GM12874 (cell line): Measurements from ENCODE around the gene HENMT1.

Experiments used
- TF ChIP-seq, protein P1 (sequence below): IDR thresholded peaks from 2 replicates; pipeline ENCODE4 v1.5.1; 2011; ENCODE audit warnings: low read depth, mild to moderate bottlenecking, control low read depth, low read length, moderate library complexity; ENCODE audit not compliant: insufficient read depth

Gene HENMT1

DNA sequence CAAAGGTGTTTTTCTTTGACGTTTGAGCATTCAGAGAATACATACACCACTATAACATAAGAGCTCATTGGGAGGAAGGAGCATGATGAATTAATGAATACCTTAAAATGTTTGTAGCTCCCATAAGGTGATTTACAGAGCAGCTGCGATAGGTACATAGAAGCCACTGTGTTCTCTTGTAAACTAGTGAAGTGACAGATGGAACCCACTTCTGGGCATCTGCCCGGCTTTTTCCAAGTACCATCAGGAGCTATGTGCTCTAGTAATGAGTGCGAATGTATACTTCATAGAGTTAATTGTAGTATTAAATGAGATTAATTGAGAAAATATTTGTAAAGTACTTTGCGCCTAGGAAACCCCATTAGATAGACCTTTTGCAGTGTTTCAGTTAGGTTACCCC lies 48.4 kb downstream of the HENMT1 start:
- TF ChIP-seq, protein P1, sequence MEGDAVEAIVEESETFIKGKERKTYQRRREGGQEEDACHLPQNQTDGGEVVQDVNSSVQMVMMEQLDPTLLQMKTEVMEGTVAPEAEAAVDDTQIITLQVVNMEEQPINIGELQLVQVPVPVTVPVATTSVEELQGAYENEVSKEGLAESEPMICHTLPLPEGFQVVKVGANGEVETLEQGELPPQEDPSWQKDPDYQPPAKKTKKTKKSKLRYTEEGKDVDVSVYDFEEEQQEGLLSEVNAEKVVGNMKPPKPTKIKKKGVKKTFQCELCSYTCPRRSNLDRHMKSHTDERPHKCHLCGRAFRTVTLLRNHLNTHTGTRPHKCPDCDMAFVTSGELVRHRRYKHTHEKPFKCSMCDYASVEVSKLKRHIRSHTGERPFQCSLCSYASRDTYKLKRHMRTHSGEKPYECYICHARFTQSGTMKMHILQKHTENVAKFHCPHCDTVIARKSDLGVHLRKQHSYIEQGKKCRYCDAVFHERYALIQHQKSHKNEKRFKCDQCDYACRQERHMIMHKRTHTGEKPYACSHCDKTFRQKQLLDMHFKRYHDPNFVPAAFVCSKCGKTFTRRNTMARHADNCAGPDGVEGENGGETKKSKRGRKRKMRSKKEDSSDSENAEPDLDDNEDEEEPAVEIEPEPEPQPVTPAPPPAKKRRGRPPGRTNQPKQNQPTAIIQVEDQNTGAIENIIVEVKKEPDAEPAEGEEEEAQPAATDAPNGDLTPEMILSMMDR: no peak

DNA sequence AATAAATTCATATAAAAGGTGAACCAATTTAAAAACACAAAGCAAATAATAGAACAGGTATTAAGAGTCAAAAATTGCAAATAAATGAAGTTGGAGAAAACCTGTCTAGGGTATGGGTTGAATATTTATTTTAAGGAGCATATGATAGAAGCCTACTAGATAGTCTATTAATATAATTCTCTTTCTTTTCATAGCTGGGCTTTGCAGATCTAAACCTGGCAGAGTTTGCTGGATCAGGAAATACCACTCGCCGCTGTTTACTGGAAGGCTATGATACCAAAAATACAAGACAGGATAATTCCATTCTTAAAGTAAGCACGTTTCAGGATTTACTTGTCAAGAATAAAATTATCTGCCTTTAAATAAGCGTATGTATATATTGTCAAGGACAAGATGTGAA lies 48.9 kb downstream of the HENMT1 start:
- TF ChIP-seq, protein P1: no peak

- TF ChIP-seq, protein P1: no peak
These were observed 50.8 kb downstream of the HENMT1 start for GRCh38 chr1:108610073-108610472.

- TF ChIP-seq, protein P1: no peak
These were observed 51.3 kb downstream of the HENMT1 start for GRCh38 chr1:108609483-108610049.

DNA sequence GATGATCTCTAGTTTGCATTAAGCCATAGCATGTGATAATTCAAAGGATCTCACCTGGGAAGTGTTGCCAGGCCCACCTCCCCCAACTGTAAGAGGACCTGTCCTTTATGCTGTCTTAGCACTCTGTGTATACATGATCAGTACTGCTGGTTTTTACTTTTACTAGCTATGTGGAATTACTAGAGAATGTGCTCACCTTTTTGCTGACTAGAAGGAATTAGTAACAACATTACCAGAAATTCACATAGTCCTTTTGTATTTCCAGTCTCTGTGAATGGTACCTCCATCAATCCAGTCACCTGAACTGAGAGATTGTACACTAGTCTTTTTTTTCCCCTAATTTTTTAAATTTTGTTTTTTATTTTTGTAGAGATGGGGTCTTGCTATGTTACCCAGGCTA lies 54.4 kb downstream of the HENMT1 start:
- TF ChIP-seq, protein P1: no peak

- TF ChIP-seq, protein P1: no peak
These were observed 55.3 kb downstream of the HENMT1 start for GRCh38 chr1:108605633-108606032.

GRCh38 chr1:108601708-108602410 lies 59.0 kb downstream of the HENMT1 start:
- TF ChIP-seq, protein P1: no peak
